HepG2 (cell line): ENCODE measurements around the gene CDC37L1. TPM values are rescaled to one million over a fixed set of nuclear protein-coding genes. Genes with fewer than 3 reads are reported as not detected.

Experiments used
- ATAC-seq: fragments of 200-7000 bp; cut with Tn5 transposase; 3 replicates; pipeline ENCODE4 v1.9.1; 2020; ENCODE audit warnings: mild to moderate bottlenecking, moderate library complexity
- BruUV-seq: library from RNA; stranded (reverse); fragments of 400-500 nt; replicated peaks from 2 replicates; lab custom pipeline; 2021; lab: Mats Ljungman, UMichigan
- CTCF ChIA-PET: fragments of 300-600 bp; formaldehyde crosslinking; extraction: SDS; loops from one replicate; lab custom pipeline; 2021; ENCODE audit warnings: low total read pairs, inconsistent platforms, low intra/inter-chr PET ratio; lab: Yijun Ruan, JAX
- POLR2A ChIA-PET: fragments of 350-600 bp; sonication (Branson Sonifier 250); formaldehyde crosslinking; loops from one replicate; lab custom pipeline; 2020; ENCODE audit warnings: antibody characterized with exemption, inconsistent platforms; lab: Yijun Ruan, JAX
- DNase-seq: peaks from one replicate; pipeline ENCODE4 v3.0.0-alpha.2; 2015; ENCODE audit warnings: low spot score
- FAIRE-seq: peaks from 3 replicates; lab custom pipeline; 2011; peaks lifted over from hg19 to GRCh38; lab: Jason Lieb, UNC
- H2AFZ ChIP-seq: one replicate; pipeline ENCODE4 v1.6.1; 2011; ENCODE audit warnings: low read length, inconsistent platforms
- H3K27ac ChIP-seq: fragments of 300-600 bp; 3 replicates; pipeline ENCODE4 v1.8.0; 2011; ENCODE audit warnings: mixed run types, mild to moderate bottlenecking, mixed read lengths, low read length, inconsistent platforms; ENCODE audit not compliant: insufficient read depth; ENCODE audit errors: extremely low read length
- H3K27me3 ChIP-seq, 2 experiments: fragments of 200-600 bp in 1 of 2; 2 replicates in 1 of 2; 3 replicates in 1 of 2; pipeline versions ENCODE4 v1.6.0 to v1.8.0; 2011; ENCODE audit warnings: low read length in 2 of 2, mild to moderate bottlenecking in 2 of 2, moderate library complexity in 2 of 2, inconsistent platforms in 1 of 2; ENCODE audit not compliant: insufficient read depth in 2 of 2, control insufficient read depth in 1 of 2
- H3K36me3 ChIP-seq, 2 experiments: fragments of 200-600 bp in 1 of 2; replicated peaks in 1 of 2; 2 replicates in 1 of 2; 3 replicates in 1 of 2; pipeline versions ENCODE4 v1.5.1 to v1.8.0; 2011; ENCODE audit warnings: low read length in 2 of 2, inconsistent platforms in 1 of 2; ENCODE audit not compliant: insufficient read depth in 2 of 2, control insufficient read depth in 1 of 2
- H3K4me1 ChIP-seq: 2 replicates; pipeline ENCODE4 v1.5.1; 2012; ENCODE audit warnings: low read length, inconsistent platforms; ENCODE audit not compliant: insufficient read depth
- H3K4me2 ChIP-seq: 2 replicates; pipeline ENCODE4 v1.6.0; 2011; ENCODE audit warnings: low read depth, low read length, inconsistent platforms
- H3K4me3 ChIP-seq, 3 experiments: fragments of 200-600 bp in 1 of 3; sonication (generic), shearing (Covaris generic) in 1 of 3; replicated peaks in 1 of 3; 2 replicates each; pipeline ENCODE4 v1.5.1; 2011 to 2016; ENCODE audit warnings: low read length in 3 of 3, inconsistent platforms in 2 of 3, low read depth in 2 of 3, mild to moderate bottlenecking in 2 of 3, control low read depth in 1 of 3, mixed read lengths in 1 of 3; ENCODE audit not compliant: insufficient read depth in 1 of 3
- H3K79me2 ChIP-seq: one replicate; pipeline ENCODE4 v1.6.1; 2011; ENCODE audit warnings: low read length, inconsistent platforms; ENCODE audit not compliant: insufficient read depth
- H3K9ac ChIP-seq: 2 replicates; pipeline ENCODE4 v1.6.0; 2011; ENCODE audit warnings: mild to moderate bottlenecking, low read depth, low read length, inconsistent platforms; ENCODE audit not compliant: insufficient read depth
- H3K9me3 ChIP-seq: 2 replicates; pipeline ENCODE4 v1.5.1; 2012; ENCODE audit warnings: mild to moderate bottlenecking, low read length
- H4K20me1 ChIP-seq: 2 replicates; pipeline ENCODE4 v1.6.0; 2011; ENCODE audit warnings: inconsistent platforms, mild to moderate bottlenecking, low read length, moderate library complexity; ENCODE audit not compliant: insufficient read depth
- GFI1 ChIP-seq: sonication (generic); formaldehyde crosslinking; IDR thresholded peaks from 2 replicates; pipeline ENCODE4 v1.5.0; 2020; ENCODE audit warnings: missing genetic modification reagents, mild to moderate bottlenecking, borderline replicate concordance
- KMT2B ChIP-seq: IDR thresholded peaks from 2 replicates; pipeline ENCODE4 v1.6.1; 2016; ENCODE audit warnings: missing genetic modification reagents, missing compliant biosample characterization
- MAFF ChIP-seq: IDR thresholded peaks from 2 replicates; pipeline ENCODE4 v1.6.1; 2011; ENCODE audit warnings: low read depth, low read length, improper control_type of control experiment
- NFIC ChIP-seq: IDR thresholded peaks from 2 replicates; pipeline ENCODE4 v1.6.1; 2012; ENCODE audit warnings: mild to moderate bottlenecking, low read length, inconsistent platforms
- NR2C2 ChIP-seq: sonication (generic); formaldehyde crosslinking; IDR thresholded peaks from 2 replicates; pipeline ENCODE4 v1.4.0; 2020; ENCODE audit warnings: missing genetic modification reagents, mild to moderate bottlenecking, moderate library complexity, borderline replicate concordance
- NR2F6 ChIP-seq, 2 experiments: IDR thresholded peaks; 2 replicates each; pipeline ENCODE4 v1.6.1; 2016; ENCODE audit warnings: antibody characterized with exemption in 1 of 2, mild to moderate bottlenecking in 1 of 2
- PCBP2 ChIP-seq: fragments of 200-400 bp; formaldehyde crosslinking; optimal IDR thresholded peaks from 2 replicates; pipeline ENCODE3; 2018; ENCODE audit warnings: low read length, low read depth; ENCODE audit not compliant: poor library complexity, severe bottlenecking
- POLR2A ChIP-seq, 2 experiments: IDR thresholded peaks; 2 replicates each; pipeline ENCODE4 v1.6.1; 2011; ENCODE audit warnings: low read depth in 2 of 2, low read length in 2 of 2, mild to moderate bottlenecking in 1 of 2, moderate library complexity in 1 of 2; ENCODE audit not compliant: insufficient read depth in 1 of 2
- RXRB ChIP-seq: IDR thresholded peaks from 2 replicates; pipeline ENCODE4 v1.6.1; 2016; ENCODE audit warnings: borderline replicate concordance, missing genetic modification reagents, missing compliant biosample characterization
- SIN3A ChIP-seq: IDR thresholded peaks from 2 replicates; pipeline ENCODE4 v1.6.1; 2011; ENCODE audit warnings: low read depth, mild to moderate bottlenecking, control low read depth, low read length, borderline replicate concordance
- TCF7L2 ChIP-seq: IDR thresholded peaks from 2 replicates; pipeline ENCODE4 v1.6.1; 2011; ENCODE audit warnings: mild to moderate bottlenecking, low read depth, low read length, moderate library complexity
- ZFP36L1 ChIP-seq: sonication (generic); formaldehyde crosslinking; IDR thresholded peaks from 2 replicates; pipeline ENCODE4 v1.8.0; 2022; ENCODE audit warnings: mild to moderate bottlenecking, missing genetic modification reagents, moderate library complexity
- ZNF557 ChIP-seq: sonication (generic); formaldehyde crosslinking; IDR thresholded peaks from 2 replicates; pipeline ENCODE4 v1.4.0; 2020; ENCODE audit warnings: missing genetic modification reagents
- WGBS: methylation state at CpG from one replicate; pipeline ENCODE4 v1.1.6; 2017; ENCODE audit warnings: low lambda C conversion rate; 5-methylcytosine and 5-hydroxymethylcytosine counted together
- in situ Hi-C: cut with HindIII; loops from 2 replicates; pipeline ENCODE4 v1.10.0; 2017; ENCODE audit warnings: low pct_unique_long_range_greater_than_20kb; ENCODE audit not compliant: extremely low pct_ligation_motif_present
- intact Hi-C: fragments of 100-400 bp; cut with micrococcal nuclease; formaldehyde crosslinking; loops from one replicate; pipeline ENCODE4 v1.10.0; 2022; ENCODE audit not compliant: unreplicated experiment
- polyA plus RNA-seq, 8 experiments: library from polyadenylated mRNA; depleted of rRNA in 3 of 8; stranded (reverse) in 7 of 8; unstranded in 1 of 8; fragments of >200 nt; fragmentation: Illumina TruSeq in 4 of 8; extraction: Trizol in 4 of 8; gene quantifications; 2 replicates each; pipeline versions ENCODE4 v1.2.1 to v1.2.3, GENCODE V29; 2011 to 2016; ENCODE audit warnings: low read depth in 4 of 8, missing spikeins in 1 of 8, mixed read lengths in 1 of 8; ENCODE audit not compliant: insufficient read depth in 1 of 8
- total RNA-seq, 5 experiments: library from RNA; depleted of rRNA; stranded (reverse); fragments of >200 nt; fragmentation: Illumina TruSeq; extraction: Trizol; gene quantifications; 2 replicates each; pipeline ENCODE4 v1.2.3, GENCODE V29; 2016; ENCODE audit warnings: low read depth in 1 of 5
- TF ChIP-seq, protein P1 (sequence below): sonication (generic); formaldehyde crosslinking; IDR thresholded peaks from 2 replicates; pipeline ENCODE4 v1.8.1; 2023; ENCODE audit warnings: mild to moderate bottlenecking, missing genetic modification reagents, borderline replicate concordance
- TF ChIP-seq, protein P2 (sequence below): sonication (generic); formaldehyde crosslinking; conservative IDR thresholded peaks from 2 replicates; pipeline ENCODE4 v1.4.0; 2020; ENCODE audit warnings: missing genetic modification reagents
- TF ChIP-seq, protein P3 (sequence below): sonication (generic); formaldehyde crosslinking; IDR thresholded peaks from 2 replicates; pipeline ENCODE4 v1.8.0; 2022; ENCODE audit warnings: missing genetic modification reagents, mild to moderate bottlenecking, moderate library complexity, borderline replicate concordance
- TF ChIP-seq, protein P4 (sequence below): sonication (generic); formaldehyde crosslinking; IDR thresholded peaks from 2 replicates; pipeline ENCODE4 v1.4.0; 2020; ENCODE audit warnings: missing genetic modification reagents, borderline replicate concordance
- TF ChIP-seq, protein P5 (sequence below): sonication (generic); formaldehyde crosslinking; IDR thresholded peaks from 2 replicates; pipeline ENCODE4 v1.5.0; 2020; ENCODE audit warnings: missing genetic modification reagents

The CDC37L1 gene
- total and polyA plus RNA-seq, 2 of the 13 experiments (the other 11 are each of a cell fraction or from before 2014, with no cell fraction given): 5.5 to 17.0 TPM

DNA sequence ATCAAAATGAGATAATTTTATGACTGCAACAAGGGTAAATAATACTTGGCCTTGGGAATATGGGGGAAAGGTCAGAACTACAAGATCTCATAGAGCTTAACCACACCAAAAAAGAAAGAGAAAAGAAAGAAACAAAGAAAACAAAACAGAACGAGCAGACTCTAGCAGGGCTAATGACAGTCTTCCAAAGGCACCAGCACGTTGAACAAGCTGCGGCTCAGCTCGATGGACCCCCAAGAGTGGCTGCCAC lies 60.9 kb downstream of the CDC37L1 start:
- Histone ChIP-seq H3K9ac (peak overlapping the region; percentile 98), H3K27ac (peak overlapping the region; percentile 100), H3K27me3 (no peaks in the 10 kb centered on the region), H4K20me1 (peaks cover 28% of the 10 kb centered on the region), H3K79me2 (peaks cover 49% of the 10 kb centered on the region), H2AFZ (no peak overlapping the region), H3K4me3 (peak overlapping the region; percentile 93 to 98 (median 96)), H3K36me3 (peaks cover 0 to 2% of the 10 kb centered on the region in 2 experiments; a peak in 1 of 5 replicates), H3K9me3 (no peaks in the 10 kb centered on the region), H3K4me1 (peaks cover 40% of the 10 kb centered on the region), H3K4me2 (peak overlapping the region; percentile 76)
- FAIRE-seq: peak; percentile 67
- WGBS: 0% methylated on average over 4 of the region's 4 CpGs
- ATAC-seq: no peak; the same call in 1 of the 3 replicates
- ChIA-PET CTCF (no interaction called here), POLR2A (interaction anchor here (0.8 to 3.8 kb wide), 20 partner anchors 10 to 1214 kb away, joined by 3 to 33 read pairs (median 7); partner anchors contain the start of genes CDC37L1, JAK2, PLPP6 and RCL1)
- in situ Hi-C loops: no loop called here
- intact Hi-C loops: loop anchor here (1.0 to 5.0 kb wide), 3 partner anchors 33 to 77 kb away; partner anchors contain the start of gene CDC37L1
- no TSS peak for BruUV-seq
- peak; percentile 58 to 67 for TF ChIP-seq POLR2A (IDR thresholded peaks at IDR 0.05; ENCODE audit: insufficient read depth in 1 of 2, low read depth in 2 of 2, low read length in 2 of 2)
- no peak for TF ChIP-seq PCBP2
- no peak for TF ChIP-seq ZFP36L1
- TF ChIP-seq ZNF557 (CRISPR knock-in tag): no peak
- peak; percentile 59; the same call in 1 of the 2 replicates for TF ChIP-seq RXRB (CRISPR knock-in tag)
- TF ChIP-seq, protein P1, sequence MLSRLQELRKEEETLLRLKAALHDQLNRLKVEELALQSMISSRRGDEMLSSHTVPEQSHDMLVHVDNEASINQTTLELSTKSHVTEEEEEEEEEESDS: 0 out of 2 replicates have a peak, but pooled peaks have one; percentile 52
- 0 out of 2 replicates have a peak, but pooled peaks have one; percentile 50 for TF ChIP-seq SIN3A
- 0 out of 2 replicates have a peak, but pooled peaks have one; percentile 19 for TF ChIP-seq GFI1 (CRISPR knock-in tag)
- TF ChIP-seq NR2C2 (CRISPR knock-in tag): 0 out of 2 replicates have a peak, but pooled peaks have one; percentile 6
- TF ChIP-seq KMT2B (CRISPR knock-in tag): no peak
- TF ChIP-seq MAFF: no peak
- TF ChIP-seq, protein P2, sequence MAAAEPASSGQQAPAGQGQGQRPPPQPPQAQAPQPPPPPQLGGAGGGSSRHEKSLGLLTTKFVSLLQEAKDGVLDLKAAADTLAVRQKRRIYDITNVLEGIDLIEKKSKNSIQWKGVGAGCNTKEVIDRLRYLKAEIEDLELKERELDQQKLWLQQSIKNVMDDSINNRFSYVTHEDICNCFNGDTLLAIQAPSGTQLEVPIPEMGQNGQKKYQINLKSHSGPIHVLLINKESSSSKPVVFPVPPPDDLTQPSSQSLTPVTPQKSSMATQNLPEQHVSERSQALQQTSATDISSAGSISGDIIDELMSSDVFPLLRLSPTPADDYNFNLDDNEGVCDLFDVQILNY (CRISPR knock-in tag): no peak
- peak; percentile 72; the same call in 1 of the 2 replicates for TF ChIP-seq TCF7L2
- TF ChIP-seq NFIC: no peak
- TF ChIP-seq, protein P3, sequence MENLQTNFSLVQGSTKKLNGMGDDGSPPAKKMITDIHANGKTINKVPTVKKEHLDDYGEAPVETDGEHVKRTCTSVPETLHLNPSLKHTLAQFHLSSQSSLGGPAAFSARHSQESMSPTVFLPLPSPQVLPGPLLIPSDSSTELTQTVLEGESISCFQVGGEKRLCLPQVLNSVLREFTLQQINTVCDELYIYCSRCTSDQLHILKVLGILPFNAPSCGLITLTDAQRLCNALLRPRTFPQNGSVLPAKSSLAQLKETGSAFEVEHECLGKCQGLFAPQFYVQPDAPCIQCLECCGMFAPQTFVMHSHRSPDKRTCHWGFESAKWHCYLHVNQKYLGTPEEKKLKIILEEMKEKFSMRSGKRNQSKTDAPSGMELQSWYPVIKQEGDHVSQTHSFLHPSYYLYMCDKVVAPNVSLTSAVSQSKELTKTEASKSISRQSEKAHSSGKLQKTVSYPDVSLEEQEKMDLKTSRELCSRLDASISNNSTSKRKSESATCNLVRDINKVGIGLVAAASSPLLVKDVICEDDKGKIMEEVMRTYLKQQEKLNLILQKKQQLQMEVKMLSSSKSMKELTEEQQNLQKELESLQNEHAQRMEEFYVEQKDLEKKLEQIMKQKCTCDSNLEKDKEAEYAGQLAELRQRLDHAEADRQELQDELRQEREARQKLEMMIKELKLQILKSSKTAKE: 0 out of 2 replicates have a peak, but pooled peaks have one; percentile 26
- TF ChIP-seq, protein P4, sequence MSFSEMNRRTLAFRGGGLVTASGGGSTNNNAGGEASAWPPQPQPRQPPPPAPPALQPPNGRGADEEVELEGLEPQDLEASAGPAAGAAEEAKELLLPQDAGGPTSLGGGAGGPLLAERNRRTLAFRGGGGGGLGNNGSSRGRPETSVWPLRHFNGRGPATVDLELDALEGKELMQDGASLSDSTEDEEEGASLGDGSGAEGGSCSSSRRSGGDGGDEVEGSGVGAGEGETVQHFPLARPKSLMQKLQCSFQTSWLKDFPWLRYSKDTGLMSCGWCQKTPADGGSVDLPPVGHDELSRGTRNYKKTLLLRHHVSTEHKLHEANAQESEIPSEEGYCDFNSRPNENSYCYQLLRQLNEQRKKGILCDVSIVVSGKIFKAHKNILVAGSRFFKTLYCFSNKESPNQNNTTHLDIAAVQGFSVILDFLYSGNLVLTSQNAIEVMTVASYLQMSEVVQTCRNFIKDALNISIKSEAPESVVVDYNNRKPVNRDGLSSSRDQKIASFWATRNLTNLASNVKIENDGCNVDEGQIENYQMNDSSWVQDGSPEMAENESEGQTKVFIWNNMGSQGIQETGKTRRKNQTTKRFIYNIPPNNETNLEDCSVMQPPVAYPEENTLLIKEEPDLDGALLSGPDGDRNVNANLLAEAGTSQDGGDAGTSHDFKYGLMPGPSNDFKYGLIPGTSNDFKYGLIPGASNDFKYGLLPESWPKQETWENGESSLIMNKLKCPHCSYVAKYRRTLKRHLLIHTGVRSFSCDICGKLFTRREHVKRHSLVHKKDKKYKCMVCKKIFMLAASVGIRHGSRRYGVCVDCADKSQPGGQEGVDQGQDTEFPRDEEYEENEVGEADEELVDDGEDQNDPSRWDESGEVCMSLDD (CRISPR knock-in tag): no peak
- TF ChIP-seq, protein P5, sequence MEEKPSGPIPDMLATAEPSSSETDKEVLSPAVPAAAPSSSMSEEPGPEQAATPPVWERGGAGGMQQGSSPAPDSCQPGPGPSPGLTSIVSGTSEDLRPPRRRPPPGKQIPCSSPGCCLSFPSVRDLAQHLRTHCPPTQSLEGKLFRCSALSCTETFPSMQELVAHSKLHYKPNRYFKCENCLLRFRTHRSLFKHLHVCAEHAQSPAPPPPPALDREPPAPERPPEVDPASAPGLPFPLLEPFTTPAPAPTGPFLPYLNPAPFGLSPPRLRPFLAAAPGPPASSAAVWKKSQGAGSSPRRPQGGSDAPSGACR: no peak
- 0 out of 2 replicates have a peak, but pooled peaks have one; percentile 29 for TF ChIP-seq NR2F6 (IDR thresholded peaks at IDR 0.05)
- TF ChIP-seq NR2F6 (CRISPR knock-in tag; IDR thresholded peaks at IDR 0.05): no peak
- no peak for DNase-seq
